DOHH2 (cell line): Measurements from ENCODE around the gene RBL2.

ENCODE experiments used
- CTCF ChIP-seq: fragments of 200-600 bp; sonication (generic); IDR thresholded peaks from one replicate; pipeline ENCODE4 v1.5.1; 2014; ENCODE audit warnings: antibody characterized with exemption, mild to moderate bottlenecking, low read depth, low read length; ENCODE audit not compliant: poor library complexity, severe bottlenecking
- EZH2phosphoT487 ChIP-seq: fragments of 200-600 bp; sonication (generic); IDR thresholded peaks from 2 replicates; pipeline ENCODE4 v1.6.1; 2017; ENCODE audit warnings: borderline replicate concordance, mild to moderate bottlenecking, antibody characterized with exemption, low read length, moderate library complexity, mixed read lengths

- TF ChIP-seq CTCF (no peak), EZH2phosphoT487 (no peak)
These were observed 318 bp upstream of the RBL2 start for GRCh38 chr16:53433930-53434376.
